Embryonic facial prominence (tissue), 1 donor: ENCODE measurements around the gene FH.

Experiments used
- DNase-seq: peaks from one replicate; pipeline ENCODE4 v3.0.0-alpha.2; 2016; ENCODE audit errors: extremely low spot score

Gene FH

DNA sequence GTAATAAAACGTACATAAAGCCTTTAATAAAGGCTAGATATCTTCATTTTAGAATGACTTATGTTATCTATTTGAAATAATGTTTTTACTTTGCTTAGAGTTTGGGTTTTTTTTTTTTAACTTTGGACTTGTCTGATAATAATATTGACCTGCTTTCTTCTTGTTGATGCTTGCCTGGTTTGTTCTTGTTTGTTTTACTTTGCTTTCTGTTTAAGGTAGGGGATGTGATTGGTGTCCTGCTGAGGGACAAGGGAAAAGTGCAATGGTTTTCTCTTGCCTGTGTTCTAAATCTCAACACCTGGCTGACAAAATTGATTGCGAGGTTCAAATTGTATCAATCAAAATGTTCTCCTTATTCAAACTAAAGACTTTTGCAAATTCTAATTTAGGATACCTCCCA is 2.2 kb upstream of the FH start:
- DNase-seq, result no peak

DNA sequence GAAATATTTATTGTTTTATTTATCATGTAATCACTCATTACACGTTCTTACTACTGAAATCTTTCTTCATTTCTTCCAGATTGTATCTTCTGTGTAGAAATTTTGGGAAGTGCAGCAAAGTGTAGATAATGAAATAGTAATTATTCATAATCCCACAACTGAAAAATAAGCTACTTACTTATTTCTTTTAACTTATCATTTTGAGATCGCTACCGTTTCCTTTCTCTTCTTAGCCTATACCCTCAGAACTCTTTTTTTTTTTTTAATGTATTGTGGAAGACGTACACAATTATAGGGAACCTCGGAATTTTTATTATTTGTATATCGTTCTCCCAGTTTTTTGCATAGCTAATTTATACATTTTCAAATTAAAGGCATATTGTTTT is 518 bp upstream of the FH start:
- DNase-seq, result no peak

DNA sequence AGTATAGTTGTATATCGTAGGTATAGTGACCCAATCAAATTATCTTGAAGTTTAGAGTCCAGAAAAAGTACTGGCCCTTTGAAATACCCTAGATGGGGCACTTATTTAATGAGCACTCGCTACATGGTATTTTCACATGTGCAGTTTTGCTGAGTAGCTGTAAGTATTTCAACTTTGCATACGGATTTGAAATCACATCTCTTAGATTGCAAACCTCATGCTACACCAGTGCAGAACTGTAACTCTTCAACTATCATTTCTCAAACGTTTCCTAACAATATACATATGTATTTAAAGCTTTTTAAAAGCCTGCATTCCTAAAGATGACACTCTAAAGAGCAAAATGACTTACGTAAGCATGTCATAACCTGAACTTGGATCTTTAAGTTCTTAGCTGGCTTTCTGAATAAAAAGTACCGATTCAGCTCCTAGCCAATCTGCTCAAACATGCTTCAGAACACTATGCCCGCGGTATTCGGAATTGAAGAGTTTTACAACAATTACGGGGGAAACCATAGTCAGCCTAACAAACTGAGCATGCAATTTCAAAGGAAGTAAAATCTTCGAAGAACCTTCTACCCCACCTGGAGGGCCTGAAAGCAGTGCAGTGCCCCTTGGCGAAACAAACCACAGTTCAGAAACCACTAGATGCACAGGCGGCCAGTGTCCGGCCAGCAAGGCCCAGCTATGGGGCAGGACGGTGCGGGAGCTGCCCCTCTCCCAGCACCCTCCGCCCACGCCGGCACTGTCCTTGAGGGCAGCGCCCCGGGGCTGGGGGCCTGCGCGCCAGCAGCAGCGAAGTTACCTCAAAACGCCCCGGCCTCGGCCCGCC is 863 bp downstream of the FH start:
- DNase-seq, result no peak

DNA sequence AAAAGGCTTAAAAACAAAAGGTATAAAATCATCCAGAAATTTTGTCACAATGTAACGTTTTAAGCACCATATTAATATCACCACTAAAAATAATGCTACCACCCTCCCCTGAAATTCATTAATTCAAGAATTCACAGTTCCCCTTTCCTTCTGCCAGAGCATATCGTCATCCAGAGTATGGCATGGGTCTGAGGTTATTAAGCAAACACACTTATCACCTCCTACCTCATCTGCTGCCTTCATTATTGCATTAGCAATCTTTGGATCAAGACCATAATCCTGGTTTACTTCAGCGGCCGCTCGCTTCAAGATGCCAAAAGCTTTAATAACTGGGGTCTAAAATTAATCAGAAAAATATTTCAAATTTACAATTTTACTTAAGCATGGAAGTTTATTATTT is 6.2 kb downstream of the FH start:
- no peak for DNase-seq

DNA sequence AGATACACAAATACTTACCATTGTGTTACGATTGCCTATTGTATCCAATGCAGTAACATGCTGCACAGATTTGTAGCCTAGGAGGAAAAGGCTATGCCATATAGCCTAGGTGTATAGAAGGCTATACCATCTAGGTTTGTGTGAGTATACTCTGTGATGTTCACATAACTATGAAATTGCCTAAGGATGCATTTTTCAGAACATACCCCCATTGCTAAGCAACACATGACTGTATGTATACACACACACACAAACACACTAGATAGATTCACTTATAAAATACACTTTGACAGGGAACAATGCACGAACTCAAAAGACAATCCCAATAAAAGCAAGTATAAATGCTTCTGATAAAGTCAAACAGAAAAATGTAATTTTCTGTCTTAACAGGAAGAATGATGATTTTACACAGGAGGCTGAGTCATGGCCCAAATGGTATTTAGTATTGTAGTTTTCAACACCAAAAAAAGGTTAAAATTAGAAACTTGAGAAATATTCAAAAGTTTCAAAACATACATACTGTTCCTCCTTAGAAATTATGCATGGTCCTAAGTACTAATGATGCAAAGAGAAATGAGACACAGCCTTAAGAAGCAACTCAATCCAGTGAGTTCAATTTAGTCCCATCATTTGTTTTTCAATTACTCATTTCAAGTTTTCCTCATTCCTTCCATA is 12.2 kb downstream of the FH start:
- no peak for DNase-seq

DNA sequence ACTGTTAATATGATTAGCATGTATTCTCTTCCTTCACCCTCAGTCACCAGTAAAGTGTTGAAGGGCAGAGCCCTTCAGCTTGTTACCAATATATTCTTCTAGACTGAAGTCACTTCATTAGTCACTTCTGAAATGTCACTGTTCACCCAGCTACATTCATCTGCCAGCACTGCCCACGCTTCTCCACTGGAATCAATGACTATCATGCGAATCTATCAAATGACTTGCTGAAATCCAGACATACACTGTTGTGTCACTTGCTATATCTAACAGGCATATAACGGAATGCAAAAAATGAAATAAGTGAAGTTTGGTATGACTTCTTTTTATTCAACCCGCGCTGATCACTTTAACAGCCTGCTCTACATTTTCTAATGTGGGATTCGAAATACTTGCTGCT is 16.1 kb downstream of the FH start:
- no peak for DNase-seq

DNA sequence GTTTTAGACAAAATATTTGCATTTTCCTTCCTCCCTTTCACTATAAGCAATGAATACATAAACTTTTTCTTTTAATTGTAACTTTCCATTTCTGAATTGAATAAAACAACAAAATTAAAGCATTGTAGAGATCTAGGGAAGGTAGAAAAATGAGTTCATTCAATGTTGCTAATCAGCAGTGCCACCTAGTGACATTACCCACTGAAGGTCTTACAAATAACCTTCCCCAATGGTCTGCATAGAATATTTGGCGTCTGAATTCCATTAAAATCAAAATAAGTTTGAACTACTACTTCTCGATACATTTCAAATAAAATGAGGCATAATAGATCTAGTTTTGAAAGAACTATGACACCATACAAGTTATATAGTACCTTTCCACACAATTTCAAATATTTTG is 19.6 kb downstream of the FH start:
- peak; percentile 12 for DNase-seq

DNA sequence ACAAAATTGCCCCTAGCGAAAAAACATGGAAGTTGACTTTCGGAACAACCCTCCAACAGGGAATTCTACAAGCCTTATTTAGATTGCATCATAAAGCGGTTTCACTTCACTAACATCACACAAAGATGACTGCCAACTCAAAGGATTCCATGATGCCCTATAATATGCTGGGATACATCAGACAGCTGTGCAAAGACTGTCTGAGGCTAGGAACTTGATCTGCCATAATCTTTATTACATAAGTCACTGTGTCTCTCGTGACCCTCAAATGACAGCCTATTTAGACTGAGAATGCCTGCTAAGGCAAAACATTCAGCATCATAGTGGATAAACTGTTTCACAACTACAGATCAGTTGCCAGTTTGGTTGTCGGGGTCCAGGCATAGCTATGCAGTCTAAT is 23.8 kb downstream of the FH start:
- DNase-seq, result no peak

DNA sequence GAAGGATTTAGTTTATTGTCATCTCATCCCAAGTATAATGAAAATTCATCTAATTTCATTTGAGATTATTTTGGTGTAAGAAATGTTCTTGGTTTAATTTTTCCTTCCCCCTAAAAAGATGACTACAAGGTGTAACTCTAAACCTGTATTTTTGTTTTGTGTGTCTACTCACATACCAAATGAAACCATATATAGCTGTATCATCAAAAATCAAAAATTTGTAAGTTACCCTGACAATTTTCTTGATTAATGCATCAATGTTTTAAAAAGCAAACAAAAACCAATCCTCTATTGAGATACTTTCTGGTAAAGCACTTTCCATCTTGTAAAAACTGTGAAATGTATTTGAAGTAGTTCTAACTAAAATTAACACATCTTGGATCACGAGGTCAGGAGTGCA is 30.8 kb downstream of the FH start:
- DNase-seq, result no peak

DNA sequence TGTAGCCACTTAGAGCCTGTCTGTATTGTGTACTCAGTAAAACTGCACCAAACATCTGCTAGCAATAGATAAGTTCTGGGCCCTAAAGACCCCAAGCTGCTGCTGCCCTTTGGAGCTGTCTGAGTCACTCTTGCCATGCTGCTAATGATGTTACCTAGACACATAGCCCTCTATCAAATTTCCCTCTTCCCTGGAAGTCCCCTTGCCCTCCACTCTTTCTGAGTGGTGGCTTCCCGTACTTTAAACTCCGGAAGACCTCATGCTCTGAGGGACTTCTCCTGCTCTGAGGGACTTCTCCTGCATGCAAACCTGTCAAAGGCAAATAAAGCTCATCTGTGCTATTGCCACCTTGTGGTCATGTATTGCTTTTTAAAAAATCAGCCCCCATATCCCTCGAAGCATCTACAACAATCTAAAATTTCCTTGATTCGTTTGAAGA is 34.0 kb downstream of the FH start:
- no peak for DNase-seq

DNA sequence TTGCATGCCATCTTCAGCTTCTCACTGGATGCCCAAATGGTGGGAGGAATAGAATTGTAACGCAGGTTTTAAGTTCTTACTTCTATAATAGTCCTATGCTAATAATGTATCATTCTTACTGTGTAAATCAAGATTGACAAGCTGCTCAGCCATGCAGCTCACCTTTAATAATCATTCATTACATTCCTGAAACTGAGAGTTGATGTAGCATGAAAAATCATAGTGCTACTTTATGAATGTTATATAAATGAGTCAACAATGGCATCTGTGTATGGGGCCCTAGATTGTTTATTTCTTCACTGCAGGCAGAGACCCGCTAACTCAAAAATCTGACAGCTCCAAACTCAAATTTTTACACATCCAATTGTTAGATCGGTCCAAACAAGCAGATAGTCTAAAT is 34.4 kb downstream of the FH start:
- no peak for DNase-seq

DNA sequence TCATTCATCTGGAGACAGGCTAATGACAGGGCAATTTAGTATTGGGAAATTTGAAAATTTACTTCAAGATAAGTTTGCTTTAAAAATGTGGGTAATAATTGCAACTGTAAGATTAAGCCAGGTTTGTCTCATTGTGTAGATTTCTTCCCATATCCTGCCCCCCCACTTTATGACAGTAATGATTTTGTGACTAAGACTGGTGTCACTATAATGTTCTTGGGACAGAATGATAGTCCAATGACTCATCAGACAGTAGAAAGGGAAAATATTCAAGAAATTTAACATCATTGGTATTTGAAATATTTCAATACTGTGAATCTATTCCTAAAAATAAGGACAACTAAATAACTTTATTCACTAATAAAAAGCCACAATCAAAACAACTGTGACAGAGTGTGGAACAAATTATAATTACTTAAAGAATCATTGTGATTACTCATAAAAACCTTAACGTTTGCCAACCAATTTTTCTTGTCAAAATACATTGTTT is 36.7 kb downstream of the FH start:
- DNase-seq, result no peak

DNA sequence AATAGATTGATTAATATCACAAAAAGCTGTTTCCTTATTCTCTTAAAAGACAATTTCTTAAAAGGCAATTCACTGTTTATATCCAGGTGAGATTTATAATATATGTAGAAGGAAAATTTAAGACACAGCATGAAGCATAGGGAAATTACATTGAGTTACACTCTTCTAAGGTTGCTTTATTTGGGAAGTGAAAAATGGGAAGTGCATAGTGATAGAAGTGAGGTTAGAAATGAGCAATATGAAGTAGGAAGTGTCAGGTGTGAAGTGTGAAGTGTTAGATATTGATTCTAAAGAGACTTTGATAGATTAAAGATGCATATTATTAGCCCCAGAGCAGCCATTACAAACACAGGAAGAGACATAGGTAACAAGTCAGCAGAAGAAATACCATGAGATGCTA is 40.3 kb downstream of the FH start:
- DNase-seq, result no peak

DNA sequence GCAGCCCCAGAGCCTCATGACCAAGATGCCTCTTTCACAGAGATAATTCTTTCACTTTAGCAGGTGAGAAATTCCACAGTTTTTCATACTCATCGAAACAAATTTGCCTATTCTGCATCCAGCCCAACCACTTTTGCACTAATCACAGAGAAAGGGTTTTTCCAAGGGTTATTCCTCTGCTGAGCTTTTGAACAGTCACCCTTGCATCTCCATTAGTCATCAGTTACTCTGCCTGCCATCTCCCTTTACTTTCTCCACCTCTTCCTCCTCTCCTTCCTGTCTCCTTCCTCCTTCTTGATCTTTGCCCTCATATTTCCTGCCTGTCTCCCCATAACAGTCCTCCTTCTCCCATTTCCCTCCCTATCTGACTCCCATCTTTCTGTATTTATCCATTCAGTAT is 43.9 kb downstream of the FH start:
- DNase-seq, result no peak

DNA sequence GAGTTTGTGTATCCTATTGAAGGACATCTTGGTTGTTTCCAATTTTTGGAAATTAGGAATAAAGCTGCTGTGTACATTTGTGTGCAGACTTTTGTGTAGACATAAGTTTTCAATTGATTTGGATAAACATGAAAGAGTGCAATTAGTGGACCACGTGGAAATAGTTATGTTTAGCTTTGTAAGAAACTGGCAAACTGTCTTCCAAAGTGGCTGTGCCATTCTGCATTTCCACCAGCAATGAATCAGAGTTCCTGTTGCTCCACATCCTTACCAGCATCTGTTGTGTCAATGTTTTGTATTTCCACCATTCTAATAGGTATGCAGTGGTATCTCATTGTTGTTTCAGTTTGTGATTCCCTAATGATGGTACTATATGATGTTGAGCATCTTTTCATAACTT is 46.5 kb downstream of the FH start:
- DNase-seq, result no peak

DNA sequence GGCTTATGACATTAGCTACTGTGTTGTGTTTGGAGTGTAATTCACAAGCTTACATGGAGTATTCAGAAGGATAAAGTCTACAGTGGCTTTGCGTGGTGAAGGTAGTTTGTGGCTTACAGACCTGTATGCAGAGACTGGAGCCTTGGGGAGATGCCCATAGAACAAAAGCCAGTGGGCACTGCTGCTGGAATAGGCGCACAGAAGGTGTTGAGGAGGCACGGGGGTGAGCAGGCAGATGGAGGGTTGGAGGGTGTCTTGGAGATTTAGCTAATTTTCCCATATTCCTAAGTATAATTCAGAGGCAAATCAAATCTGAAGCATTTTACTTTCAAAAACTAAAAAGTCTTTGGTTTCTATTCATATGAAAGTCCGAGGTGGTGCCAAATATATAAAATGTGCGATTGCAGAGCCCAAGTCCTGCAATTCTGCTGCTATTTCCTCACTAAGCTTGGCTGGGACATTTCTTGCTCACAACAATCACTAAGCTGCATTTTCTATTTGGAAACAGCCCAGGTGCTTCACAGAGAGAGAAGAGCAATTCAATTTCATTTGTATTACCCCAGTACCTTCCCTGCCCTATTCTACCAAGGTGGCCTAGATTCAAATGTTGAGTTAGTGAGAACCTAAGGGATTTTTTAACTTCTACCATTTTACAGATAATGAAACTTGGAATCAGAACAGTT is 48.5 kb downstream of the FH start:
- DNase-seq, result no peak

DNA sequence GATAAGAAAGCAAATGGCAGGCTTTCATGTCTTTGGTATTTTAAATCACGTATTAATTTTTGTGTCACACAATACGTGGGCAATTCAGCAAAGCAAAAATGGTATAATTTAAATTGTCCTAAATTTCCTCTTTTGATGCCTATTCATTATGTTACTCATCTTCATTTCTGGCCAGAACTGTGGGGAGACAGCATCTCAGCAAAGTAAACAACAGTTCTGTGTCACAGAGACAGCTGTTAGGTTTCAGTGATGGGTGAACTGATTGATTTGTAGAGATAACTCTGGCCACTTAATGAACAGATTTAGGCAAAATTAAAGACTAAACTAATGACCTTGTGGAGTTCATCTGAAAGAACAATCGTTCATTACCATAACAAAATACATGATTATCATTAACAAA is 49.2 kb downstream of the FH start:
- no peak for DNase-seq

DNA sequence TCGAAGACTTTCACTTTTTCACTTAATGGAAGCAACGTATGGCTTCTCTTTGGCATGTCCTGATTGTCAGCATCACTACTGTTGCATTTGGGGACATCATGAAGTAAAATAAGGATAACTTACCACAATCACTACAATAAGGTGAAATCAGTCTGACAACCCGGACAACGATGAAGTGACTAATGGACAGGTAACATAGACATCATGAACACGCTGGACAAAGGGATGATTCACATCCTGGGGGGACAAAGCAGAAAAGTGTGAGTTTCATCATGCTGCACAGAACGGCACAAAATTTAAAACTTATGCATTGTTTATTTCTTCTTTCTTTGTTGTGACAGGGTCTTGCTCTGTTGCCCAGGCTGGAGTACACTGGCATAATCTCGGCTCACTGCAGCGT is 53.9 kb downstream of the FH start:
- no peak for DNase-seq

DNA sequence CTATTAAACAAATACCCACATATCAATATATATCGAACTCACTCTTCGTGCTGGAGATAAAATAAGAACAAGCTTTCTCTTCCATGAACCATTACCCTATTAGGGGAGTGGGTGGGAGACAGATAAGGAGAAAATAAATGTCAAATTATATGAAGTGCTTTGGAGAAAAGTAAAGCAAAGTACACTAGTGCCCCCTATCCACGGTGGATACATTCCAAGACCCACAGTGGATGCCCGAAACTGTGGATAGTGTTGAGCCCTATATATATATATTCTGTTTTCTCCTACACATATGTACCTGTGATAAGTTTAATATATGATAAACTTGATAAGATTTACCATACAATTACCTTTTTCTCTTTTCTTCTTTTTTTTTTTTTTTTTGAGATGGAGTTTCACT is 54.6 kb downstream of the FH start:
- no peak for DNase-seq

DNA sequence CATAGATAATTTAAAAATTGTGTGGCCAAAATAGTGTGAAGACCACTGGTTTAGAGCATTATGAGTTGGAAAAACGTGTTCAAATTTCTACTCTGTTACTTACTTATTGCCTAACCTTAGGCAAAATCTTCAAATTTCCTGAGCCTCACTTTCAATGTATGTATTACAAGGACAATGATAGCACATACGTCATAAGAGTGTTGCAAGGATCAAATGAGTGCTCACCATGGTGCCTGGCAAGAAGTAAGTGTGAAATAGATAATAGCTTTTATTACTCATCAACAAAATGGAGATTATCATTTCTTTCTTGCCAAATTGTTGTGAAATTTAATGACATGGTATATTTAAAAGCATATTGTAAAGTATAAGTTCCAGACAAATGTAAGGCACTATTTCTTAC is 57.2 kb downstream of the FH start:
- no peak for DNase-seq

DNA sequence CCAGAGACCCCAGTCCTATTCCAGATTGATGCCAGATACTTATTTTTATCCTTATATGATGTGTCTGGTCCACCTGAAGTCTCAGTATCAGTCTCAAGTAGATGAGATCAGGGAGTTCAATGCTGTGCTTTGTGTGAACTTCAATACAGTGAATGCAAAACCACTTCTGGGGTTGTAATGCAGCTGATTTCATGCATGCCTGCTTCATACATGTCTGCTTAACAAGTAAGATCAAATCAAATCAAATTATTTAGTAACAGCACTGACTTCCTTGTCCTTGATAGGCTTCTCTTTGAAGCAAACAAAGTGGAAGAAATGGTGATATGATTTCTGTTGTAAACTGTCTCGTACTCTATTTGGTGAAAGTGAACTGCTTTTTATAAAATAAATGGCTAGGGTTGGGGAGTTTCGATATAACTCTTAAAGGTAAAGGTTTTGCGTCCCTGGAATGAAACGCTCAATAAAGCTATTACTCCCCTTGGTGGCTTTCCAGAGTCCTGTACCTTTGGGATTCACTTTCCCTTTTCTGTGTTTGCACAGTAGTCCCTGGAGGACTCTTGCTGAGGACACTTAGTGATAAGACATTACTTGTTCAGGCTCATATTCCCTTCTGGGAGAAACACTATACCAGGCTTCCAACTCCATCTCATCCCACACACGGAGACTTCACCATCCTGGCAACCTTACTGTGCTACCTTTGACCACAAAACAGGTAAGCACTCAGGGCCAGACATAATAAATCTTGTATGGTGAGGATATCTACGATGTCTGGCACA is 59.3 kb downstream of the FH start:
- DNase-seq, result no peak

DNA sequence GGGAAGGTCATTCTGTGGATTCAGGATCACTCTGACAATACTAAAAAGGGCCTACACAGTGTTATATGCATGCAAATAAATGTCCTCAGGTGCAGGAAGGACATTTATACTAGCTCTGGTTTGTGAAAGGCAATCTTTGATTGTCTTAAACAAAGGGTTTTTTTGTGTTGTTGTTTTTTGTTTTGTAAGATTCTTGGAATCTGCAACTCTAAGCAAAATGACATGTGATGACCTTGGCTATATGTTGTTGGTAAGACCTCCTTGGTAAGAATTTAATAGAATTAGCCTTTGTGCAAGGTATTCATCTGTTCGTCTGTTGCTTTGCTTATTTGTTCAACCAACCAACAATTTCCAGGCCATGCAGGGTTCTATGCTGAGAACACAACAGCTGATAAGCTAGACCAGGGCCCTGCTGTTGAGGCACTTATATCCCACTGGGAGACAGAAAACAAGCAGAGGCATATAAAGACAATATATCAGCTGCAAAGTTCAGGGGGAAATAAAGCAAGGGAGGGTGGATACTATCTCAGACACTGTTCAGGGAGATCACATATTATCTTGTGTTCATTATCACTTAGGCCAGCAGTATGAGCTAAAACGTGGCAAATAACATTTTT is 60.3 kb downstream of the FH start:
- no peak for DNase-seq
